HG03135 (cell line): ENCODE data around the gene NTSR1.

Experiments
- ATAC-seq: cut with Tn5 transposase; IDR thresholded peaks from one replicate; pipeline ENCODE4 v1.9.1; 2021; ENCODE audit warnings: mild to moderate bottlenecking, moderate library complexity; ENCODE audit not compliant: unreplicated experiment

Gene NTSR1

GRCh38 chr20:62737271-62737811 lies 28.7 kb downstream of the NTSR1 start:
- no peak for ATAC-seq

GRCh38 chr20:62738025-62738881 lies 29.6 kb downstream of the NTSR1 start:
- ATAC-seq, result no peak

GRCh38 chr20:62739067-62739466 lies 30.4 kb downstream of the NTSR1 start:
- no peak for ATAC-seq

GRCh38 chr20:62739581-62740285 lies 31.1 kb downstream of the NTSR1 start:
- peak; percentile 25 for ATAC-seq

- ATAC-seq, result peak; percentile 65
Measured at GRCh38 chr20:62740286-62741141, 31.9 kb downstream of the NTSR1 start.

- no peak for ATAC-seq
Measured at GRCh38 chr20:62741191-62741691, 32.6 kb downstream of the NTSR1 start.

- no peak for ATAC-seq
Measured at GRCh38 chr20:62741701-62742491, 33.3 kb downstream of the NTSR1 start.

- ATAC-seq, result no peak
Measured at GRCh38 chr20:62742550-62742949, 33.9 kb downstream of the NTSR1 start.

- ATAC-seq, result no peak
Measured at GRCh38 chr20:62742979-62743776, 34.5 kb downstream of the NTSR1 start.

GRCh38 chr20:62743777-62744317 lies 35.2 kb downstream of the NTSR1 start:
- ATAC-seq, result no peak

GRCh38 chr20:62744741-62745191 lies 36.1 kb downstream of the NTSR1 start:
- no peak for ATAC-seq

GRCh38 chr20:62745279-62745951 lies 36.8 kb downstream of the NTSR1 start:
- no peak for ATAC-seq

- no peak for ATAC-seq
Measured at GRCh38 chr20:62745952-62746288, 37.3 kb downstream of the NTSR1 start.

GRCh38 chr20:62748311-62748710 lies 39.7 kb downstream of the NTSR1 start:
- ATAC-seq, result no peak

- no peak for ATAC-seq
Measured at GRCh38 chr20:62749851-62750445, 41.3 kb downstream of the NTSR1 start.

- no peak for ATAC-seq
Measured at GRCh38 chr20:62751551-62752150, 43.0 kb downstream of the NTSR1 start.

- no peak for ATAC-seq
Measured at GRCh38 chr20:62752181-62752670, 43.6 kb downstream of the NTSR1 start.
